Pancreas (tissue), 10 donors: ENCODE results near the gene FAM170B. TPM values are rescaled to one million over a fixed set of nuclear protein-coding genes. Genes with fewer than 3 reads are reported as not detected.

ENCODE experiments used
- ATAC-seq, 4 donors: fragments of 200-7000 bp; cut with Tn5 transposase; one replicate each; pipeline versions ENCODE4 v1.8.0 to v1.9.1; 2020; ENCODE audit warnings: mild to moderate bottlenecking in 4 of 4, moderate library complexity in 4 of 4
- DNase-seq, 6 donors: peaks; one replicate each; pipeline ENCODE4 v3.0.0-alpha.2; 2020
- FAIRE-seq: peaks from 2 replicates; lab custom pipeline; 2012; peaks lifted over from hg19 to GRCh38; lab: Jason Lieb, UNC
- H3K27ac ChIP-seq, 4 donors: fragments of 200-600 bp; sonication (generic); 1 replicate in 3 of 4; 2 replicates in 1 of 4; pipeline versions ENCODE4 v1.5.0 to v1.8.0; 2020
- H3K27me3 ChIP-seq, 4 donors: fragments of 200-600 bp; one replicate each; pipeline ENCODE4 v1.8.0; 2021
- H3K36me3 ChIP-seq, 3 donors: fragments of 200-600 bp; sonication (generic) in 1 of 3; one replicate each; pipeline versions ENCODE4 v1.5.0 to v1.8.0; 2020 to 2021
- H3K4me1 ChIP-seq, 3 donors: fragments of 200-600 bp; one replicate each; pipeline ENCODE4 v1.8.0; 2021
- H3K4me3 ChIP-seq, 4 donors: fragments of 200-600 bp; sonication (generic) in 2 of 4; one replicate each; pipeline versions ENCODE4 v1.5.0 to v1.8.0; 2020 to 2021
- H3K9me3 ChIP-seq, 4 donors: fragments of 200-600 bp; one replicate each; pipeline ENCODE4 v1.8.0; 2021
- CTCF ChIP-seq, 4 donors: fragments of 200-600 bp; sonication (generic) in 3 of 4; IDR thresholded peaks; one replicate each; pipeline versions ENCODE4 v1.5.0 to v1.8.0; 2021; ENCODE audit warnings: antibody characterized with exemption in 4 of 4
- WGBS, 2 donors: extraction: QIAGEN DNeasy Blood & Tissue Kit; methylation state at CpG; one replicate each; pipeline ENCODE4 v1.1.7; 2013; 5-methylcytosine and 5-hydroxymethylcytosine counted together
- intact Hi-C, 3 donors: fragments of 100-400 bp; cut with DNase I; formaldehyde crosslinking; loops; one replicate each; pipeline versions ENCODE4 v1.11.1 to v1.14.2; 2022
- polyA plus RNA-seq, 2 donors: library from polyadenylated mRNA; stranded (reverse); fragments of 200-250 nt; gene quantifications; one replicate each; pipeline ENCODE4 v1.2.3, GENCODE V29; 2013
- total RNA-seq, 6 donors: library from RNA; stranded (reverse); fragmentation: NEBNext Ultra II Directional in 4 of 6; extraction: Animal tissue kit (Norgen Biotek cat#: 25700) in 4 of 6; gene quantifications; one replicate each; pipeline versions ENCODE4 v1.2.1 to v1.2.4, GENCODE V29; 2021 to 2023
- donor health status: healthy with polysubstance abuse.
- donor health status: DM: no; HTN: no; CAD: no; lungs with moderate emphysema.
- donor health status: DM: no; HTN: no; CAD: no.
- donor health status: control.
- donor health status: control.
- donor health status: Bipolar disorder and iron deficiency.
- donor health status: DM: yes; HTN: yes; CAD: no.
- donor health status: DM: no; HTN: no; CAD: no.
- donor health status: DM: no; HTN: no; CAD: no.
- donor health status: DM: yes; HTN: yes; CAD: no.

FAM170B gene
- total and polyA plus RNA-seq, 8 donors, result not detected

- no peaks in the 10 kb centered on the region for H3K27me3 ChIP-seq
- H3K9me3 ChIP-seq, result no peaks in the 10 kb centered on the region
- intact Hi-C loops, result no loop called here
- no peak overlapping the region for H3K4me3 ChIP-seq
- no peak for DNase-seq
- no peak overlapping the region for H3K27ac ChIP-seq
- ATAC-seq, result no peak
- 67 to 76% methylated on average over 3 of the region's 3 CpGs for WGBS, 2 donors
- no peak for TF ChIP-seq CTCF (IDR thresholded peaks at IDR 0.05)
- no peaks in the 10 kb centered on the region for H3K4me1 ChIP-seq
- H3K36me3 ChIP-seq, result no peaks in the 10 kb centered on the region
- no peak for FAIRE-seq
Measured at GRCh38 chr10:49172777-49173132, 38.9 kb upstream of the FAM170B start.

GRCh38 chr10:49172061-49172776 lies 38.4 kb upstream of the FAM170B start:
- no peaks in the 10 kb centered on the region for H3K4me1 ChIP-seq
- H3K27me3 ChIP-seq, result no peaks in the 10 kb centered on the region
- intact Hi-C loops, result no loop called here
- no peak overlapping the region for H3K4me3 ChIP-seq
- FAIRE-seq (no peak), DNase-seq (no peak), ATAC-seq (no peak)
- H3K9me3 ChIP-seq, result no peaks in the 10 kb centered on the region
- H3K36me3 ChIP-seq, result no peaks in the 10 kb centered on the region
- no peak overlapping the region for H3K27ac ChIP-seq
- TF ChIP-seq CTCF (IDR thresholded peaks at IDR 0.05), result no peak
- 77 to 80% methylated on average over 4 of the region's 4 CpGs for WGBS, 2 donors

DNA sequence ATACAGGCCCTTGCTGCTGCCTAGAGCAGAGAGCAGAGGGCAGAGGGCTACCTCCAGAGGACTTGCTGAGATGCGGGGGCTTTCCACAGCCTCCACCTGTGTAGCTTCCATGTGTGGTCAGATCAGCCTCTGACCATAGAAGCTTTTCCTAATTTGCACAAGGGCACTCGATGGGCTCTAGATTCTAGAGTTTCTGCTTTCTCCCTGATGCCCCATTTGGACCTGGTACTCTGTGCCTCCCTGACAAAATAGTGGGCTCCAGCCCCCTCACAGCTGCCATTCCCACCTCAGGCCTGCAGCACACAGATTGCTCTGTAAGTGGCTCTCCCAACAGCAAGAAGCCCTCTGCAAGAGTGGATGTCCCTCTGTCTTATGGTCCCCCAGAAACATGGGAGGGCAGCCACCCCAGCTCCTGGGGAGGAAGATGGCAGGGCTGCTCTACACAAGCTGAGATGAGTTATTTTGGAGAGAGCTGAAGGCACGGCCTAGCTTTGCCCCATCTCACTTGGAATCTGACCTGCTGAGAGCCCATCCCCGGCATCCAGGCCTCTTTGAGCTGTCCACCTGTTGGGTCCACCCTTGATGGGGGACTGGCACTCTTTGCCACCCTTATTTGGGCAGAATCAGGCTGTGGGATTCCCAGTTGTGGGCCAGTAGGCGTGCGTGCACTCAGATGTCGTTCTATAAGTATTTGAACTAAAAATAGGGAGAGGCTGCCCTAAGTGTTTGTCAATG lies 37.7 kb upstream of the FAM170B start:
- Histone ChIP-seq H3K9me3 (no peaks in the 10 kb centered on the region), H3K36me3 (no peaks in the 10 kb centered on the region), H3K4me3 (no peak overlapping the region), H3K27ac (no peak overlapping the region), H3K27me3 (no peaks in the 10 kb centered on the region), H3K4me1 (no peaks in the 10 kb centered on the region)
- no peak for FAIRE-seq
- DNase-seq, result no peak
- ATAC-seq, result no peak
- 71% methylated on average over 7 of the region's 7 CpGs for WGBS, 2 donors
- no peak for TF ChIP-seq CTCF (IDR thresholded peaks at IDR 0.05)
- intact Hi-C loops, result no loop called here

DNA sequence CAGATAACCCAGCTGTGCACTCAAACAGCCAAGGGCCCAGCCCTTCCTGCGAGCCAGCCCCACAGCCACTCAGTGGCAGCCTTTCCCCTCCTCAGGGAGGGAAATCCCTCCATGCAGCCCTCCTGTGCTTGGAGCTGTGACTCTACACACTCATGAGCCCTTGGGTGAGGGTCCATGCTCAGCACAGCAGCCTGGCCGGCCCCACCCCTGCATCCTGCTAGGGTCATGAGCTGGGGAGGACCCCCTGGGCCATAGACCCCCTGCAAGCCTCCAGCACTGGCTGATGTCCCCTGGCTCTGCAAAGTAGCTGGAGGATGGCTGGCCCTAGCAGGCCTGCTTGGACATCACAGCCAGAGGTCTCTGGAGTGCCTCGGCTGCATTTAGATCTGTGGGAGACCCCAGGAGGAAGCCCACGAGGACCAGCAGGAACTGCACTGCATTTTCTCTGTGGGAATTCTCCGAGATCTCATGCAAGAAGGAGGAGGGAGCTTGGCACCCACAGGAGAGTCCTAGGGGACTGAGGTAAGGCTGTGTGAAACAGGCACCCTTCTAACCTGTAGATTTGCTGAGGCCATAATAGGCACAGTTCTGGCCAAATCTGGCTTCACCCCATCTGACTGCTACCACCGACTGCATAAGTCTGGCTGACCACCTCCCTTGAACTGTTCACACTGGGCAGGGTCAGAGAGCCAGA lies 37.0 kb upstream of the FAM170B start:
- no peak for ATAC-seq
- no peaks in the 10 kb centered on the region for H3K4me1 ChIP-seq
- H3K27ac ChIP-seq, result no peak overlapping the region
- DNase-seq, result no peak
- no peak for FAIRE-seq
- H3K27me3 ChIP-seq, result no peaks in the 10 kb centered on the region
- H3K9me3 ChIP-seq, result no peaks in the 10 kb centered on the region
- TF ChIP-seq CTCF (IDR thresholded peaks at IDR 0.05), result no peak
- intact Hi-C loops, result no loop called here
- H3K4me3 ChIP-seq, result no peak overlapping the region
- WGBS, 2 donors, result 60% methylated on average over 6 of the region's 6 CpGs
- H3K36me3 ChIP-seq, result no peaks in the 10 kb centered on the region
